Brain microvascular endothelial cell (primary cell): Measurements from ENCODE around the gene UXS1.

Source experiments
- DNase-seq: peaks from one replicate; pipeline ENCODE4 v3.0.0-alpha.2; 2020
- H3K27ac ChIP-seq: fragments of 250-450 bp; sonication (Bioruptor Pico); 2 replicates; pipeline ENCODE4 v1.5.1; 2020; ENCODE audit warnings: mild to moderate bottlenecking, moderate library complexity
- H3K27me3 ChIP-seq: fragments of 250-450 bp; sonication (Bioruptor Pico); replicated peaks from 2 replicates; pipeline ENCODE4 v1.5.1; 2020; ENCODE audit warnings: mild to moderate bottlenecking
- H3K36me3 ChIP-seq: fragments of 250-450 bp; sonication (Bioruptor Pico); replicated peaks from 2 replicates; pipeline ENCODE4 v1.5.1; 2020; ENCODE audit warnings: mild to moderate bottlenecking
- H3K4me3 ChIP-seq: 2 replicates; pipeline ENCODE4 v1.5.1; 2011; ENCODE audit warnings: low read depth, mild to moderate bottlenecking, control low read depth, low read length, moderate library complexity
- CTCF ChIP-seq: IDR thresholded peaks from 2 replicates; pipeline ENCODE4 v1.5.1; 2011; ENCODE audit warnings: low read depth, mild to moderate bottlenecking, moderate library complexity, low read length, control low read depth, inconsistent platforms; ENCODE audit errors: missing control alignments
- in situ Hi-C: cut with HindIII; loops from 2 replicates; pipeline ENCODE4 v1.10.0; 2017; ENCODE audit warnings: low sequenced_read_pairs, low pct_ligation_motif_present

UXS1 gene

GRCh38 chr2:106119074-106119473 is 75.0 kb downstream of the UXS1 start:
- DNase-seq, result no peak
- H3K27ac ChIP-seq, result no peak overlapping the region
- TF ChIP-seq CTCF, result no peak
- H3K27me3 ChIP-seq, result no peaks in the 10 kb centered on the region
- in situ Hi-C loops, result no loop called here
- no peaks in the 10 kb centered on the region for H3K36me3 ChIP-seq
- H3K4me3 ChIP-seq, result no peak overlapping the region

GRCh38 chr2:106117882-106118684 is 76.0 kb downstream of the UXS1 start:
- no peak overlapping the region for H3K4me3 ChIP-seq
- DNase-seq, result no peak
- no peaks in the 10 kb centered on the region for H3K36me3 ChIP-seq
- in situ Hi-C loops, result no loop called here
- no peaks in the 10 kb centered on the region for H3K27me3 ChIP-seq
- no peak for TF ChIP-seq CTCF
- no peak overlapping the region for H3K27ac ChIP-seq

- TF ChIP-seq CTCF, result no peak
- no peaks in the 10 kb centered on the region for H3K27me3 ChIP-seq
- DNase-seq, result no peak
- H3K36me3 ChIP-seq, result no peaks in the 10 kb centered on the region
- in situ Hi-C loops, result no loop called here
- no peak overlapping the region for H3K4me3 ChIP-seq
- H3K27ac ChIP-seq, result no peak overlapping the region
Measured at GRCh38 chr2:106117347-106117746, 76.8 kb downstream of the UXS1 start.

- Histone ChIP-seq H3K4me3 (no peak overlapping the region), H3K36me3 (no peaks in the 10 kb centered on the region), H3K27me3 (no peaks in the 10 kb centered on the region), H3K27ac (no peak overlapping the region)
- in situ Hi-C loops, result no loop called here
- DNase-seq, result no peak
- no peak for TF ChIP-seq CTCF
Measured at GRCh38 chr2:106116248-106116647, 77.9 kb downstream of the UXS1 start.

GRCh38 chr2:106115665-106116064 is 78.4 kb downstream of the UXS1 start:
- no peaks in the 10 kb centered on the region for H3K36me3 ChIP-seq

More at GRCh38 chr2:106115665-106116064, 78.4 kb downstream of the UXS1 start:
- no peak for DNase-seq
- in situ Hi-C loops, result no loop called here
- Histone ChIP-seq H3K27me3 (no peaks in the 10 kb centered on the region), H3K27ac (no peak overlapping the region), H3K4me3 (no peak overlapping the region)
- no peak for TF ChIP-seq CTCF
